GM23248 (cell line): ENCODE measurements around the gene MPZL1.

Source experiments
- EZH2 ChIP-seq: fragments of 200-600 bp; sonication (generic); IDR thresholded peaks from 2 replicates; pipeline ENCODE4 v1.6.1; 2018; ENCODE audit warnings: antibody characterized with exemption, mild to moderate bottlenecking; ENCODE audit not compliant: insufficient read depth, poor library complexity, severe bottlenecking
- EZH2phosphoT487 ChIP-seq: fragments of 200-600 bp; sonication (generic); IDR thresholded peaks from 2 replicates; pipeline ENCODE4 v1.6.1; 2018; ENCODE audit warnings: antibody characterized with exemption, moderate library complexity, mild to moderate bottlenecking, low read depth; ENCODE audit not compliant: insufficient read depth

DNA sequence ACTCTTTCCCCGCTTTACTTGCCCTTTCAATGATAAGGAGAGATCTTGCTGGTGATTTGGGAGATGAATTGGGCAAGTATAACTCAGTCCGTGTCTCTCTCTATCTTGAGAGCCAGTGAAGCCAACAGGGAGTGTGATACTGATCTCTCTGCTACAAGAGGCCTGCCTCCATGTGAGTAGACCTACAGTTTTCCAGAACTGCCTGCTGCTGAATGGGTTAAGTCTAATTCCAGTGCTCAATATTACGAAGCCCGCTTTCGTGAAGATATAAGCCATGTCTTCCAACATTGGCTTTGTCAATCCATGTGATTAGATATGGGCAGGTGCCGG is 99.5 kb downstream of the MPZL1 start:
- TF ChIP-seq EZH2 (no peak), EZH2phosphoT487 (no peak)
